Thyroid gland (tissue), 4 donors: ENCODE measurements around the gene HOXB1.

Experiments used
- CTCF ChIP-seq, 6 experiments: fragments of 200-600 bp in 3 of 6; fragments of 450-650 bp in 3 of 6; sonication (generic) in 3 of 6; IDR thresholded peaks; one replicate each; pipeline ENCODE4 v1.5.1; 2016 to 2019; ENCODE audit warnings: antibody characterized with exemption in 6 of 6, mild to moderate bottlenecking in 2 of 6, inconsistent platforms in 1 of 6, moderate library complexity in 1 of 6
- POLR2A ChIP-seq, 2 donors: fragments of 450-650 bp; IDR thresholded peaks; one replicate each; pipeline ENCODE4 v1.6.1; 2017; ENCODE audit warnings: antibody characterized with exemption in 2 of 2, mild to moderate bottlenecking in 2 of 2, moderate library complexity in 1 of 2

DNA sequence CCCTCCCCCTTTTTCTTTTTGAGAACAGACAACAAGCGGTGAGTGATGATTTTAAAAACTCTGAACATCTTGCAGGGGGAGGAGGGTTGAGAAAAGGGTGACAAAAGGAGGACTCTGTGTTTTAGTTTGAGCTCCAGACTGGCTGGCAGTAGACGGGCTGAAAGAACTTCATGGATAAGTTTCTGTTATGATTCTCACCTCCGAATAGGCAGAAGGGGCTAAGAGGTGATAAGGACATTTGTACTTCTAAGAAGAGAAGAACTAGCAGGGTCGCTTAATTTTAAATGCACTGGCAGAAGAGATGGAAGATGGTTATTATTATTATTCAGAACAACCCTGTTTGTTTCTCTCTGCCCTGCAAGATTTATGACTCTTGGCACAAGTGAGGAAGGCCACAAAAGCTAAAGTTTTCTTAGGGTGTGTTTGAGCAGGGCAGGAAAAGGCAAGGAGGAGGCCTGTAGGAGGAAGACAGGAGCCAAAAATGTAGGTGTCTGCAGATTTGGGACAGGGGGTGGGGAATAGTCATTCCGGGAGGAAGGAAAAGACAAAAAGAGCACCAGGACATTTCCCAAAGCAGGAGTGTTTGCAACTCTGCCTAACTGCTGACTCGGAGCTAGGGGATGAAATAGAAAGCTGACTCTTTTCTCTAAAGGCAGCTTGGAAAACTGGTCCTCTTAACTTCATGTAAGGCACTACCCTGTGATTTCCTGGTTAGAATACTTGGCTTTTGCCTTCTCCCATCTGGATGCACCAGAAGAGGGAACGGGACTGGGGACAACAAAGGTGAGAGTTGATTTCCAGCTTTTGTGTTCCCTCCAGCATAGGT is 26.0 kb upstream of the HOXB1 start:
- TF ChIP-seq CTCF (IDR thresholded peaks at IDR 0.05) (no peak), POLR2A (IDR thresholded peaks at IDR 0.05) (no peak)
